Duodenal mucosa (tissue), 2 donors: ENCODE measurements around the gene TRIM65.
A peak's percentile ranks its signal among the peaks of the same experiment; 100 is the strongest.
"Not testable (repeated sequence)": the region's sequence is repeated elsewhere in the genome, so short reads cannot be mapped to it uniquely, and the experiment has no call there.

Experiments used
- H3K27ac ChIP-seq: one replicate; pipeline ENCODE4 v1.7.0; 2013; ENCODE audit warnings: low read depth, low read length
- H3K27me3 ChIP-seq, 2 donors: one replicate each; pipeline ENCODE4 v1.7.0; 2013; ENCODE audit warnings: low read length in 2 of 2, control low read depth in 1 of 2; ENCODE audit not compliant: insufficient read depth in 2 of 2, control insufficient read depth in 1 of 2
- H3K36me3 ChIP-seq, 2 donors: one replicate each; pipeline ENCODE4 v1.7.0; 2013; ENCODE audit warnings: low read length in 2 of 2, control low read depth in 1 of 2; ENCODE audit not compliant: insufficient read depth in 2 of 2, control insufficient read depth in 1 of 2
- H3K4me1 ChIP-seq, 2 donors: one replicate each; pipeline ENCODE4 v1.7.0; 2013; ENCODE audit warnings: low read length in 2 of 2, control low read depth in 1 of 2; ENCODE audit not compliant: insufficient read depth in 2 of 2, control insufficient read depth in 1 of 2
- H3K4me3 ChIP-seq, 2 donors: one replicate each; pipeline ENCODE4 v1.7.0; 2013; ENCODE audit warnings: low read length in 2 of 2, low read depth in 1 of 2
- H3K9ac ChIP-seq, 2 donors: one replicate each; pipeline ENCODE4 v1.7.0; 2013; ENCODE audit warnings: low read length in 2 of 2, low read depth in 1 of 2
- H3K9me3 ChIP-seq, 2 donors: one replicate each; pipeline ENCODE4 v1.7.0; 2013; ENCODE audit warnings: low read length in 2 of 2, control low read depth in 1 of 2; ENCODE audit not compliant: control insufficient read depth in 1 of 2

TRIM65 gene

GRCh38 chr17:75865404-75866188, 31.2 kb downstream of the TRIM65 start:
- not testable (repeated sequence) for H3K27me3 ChIP-seq, H3K9ac ChIP-seq, H3K36me3 ChIP-seq, H3K27ac ChIP-seq, H3K4me3 ChIP-seq, H3K9me3 ChIP-seq
- peaks cover 14 to 20% of the 10 kb centered on the region in 2 donors for H3K4me1 ChIP-seq

- not testable (repeated sequence) for H3K27me3 ChIP-seq, H3K4me3 ChIP-seq, H3K36me3 ChIP-seq, H3K9me3 ChIP-seq, H3K9ac ChIP-seq, H3K27ac ChIP-seq
- H3K4me1 ChIP-seq, result peaks cover 13 to 19% of the 10 kb centered on the region in 2 donors
Observed at GRCh38 chr17:75864887-75865286, 31.9 kb downstream of the TRIM65 start.

- Histone ChIP-seq H3K4me3 (no peak overlapping the region), H3K9me3 (no peaks in the 10 kb centered on the region), H3K27ac (no peak overlapping the region), H3K36me3 (no peaks in the 10 kb centered on the region), H3K9ac (no peak overlapping the region), H3K27me3 (no peaks in the 10 kb centered on the region), H3K4me1 (peaks cover 9 to 15% of the 10 kb centered on the region in 2 donors)
Observed at GRCh38 chr17:75864448-75864871, 32.3 kb downstream of the TRIM65 start.

GRCh38 chr17:75861927-75862317, 34.8 kb downstream of the TRIM65 start:
- Histone ChIP-seq H3K9me3 (no peaks in the 10 kb centered on the region), H3K27ac (no peak overlapping the region), H3K36me3 (no peaks in the 10 kb centered on the region), H3K4me3 (no peak overlapping the region), H3K27me3 (no peaks in the 10 kb centered on the region), H3K9ac (no peak overlapping the region), H3K4me1 (peaks cover 3 to 13% of the 10 kb centered on the region in 2 donors)

- H3K36me3 ChIP-seq, H3K4me3 ChIP-seq, H3K27me3 ChIP-seq, H3K9me3 ChIP-seq, H3K27ac ChIP-seq, H3K9ac ChIP-seq: not testable (repeated sequence)
- peaks cover 10 to 16% of the 10 kb centered on the region in 2 donors for H3K4me1 ChIP-seq
Observed at GRCh38 chr17:75859358-75859757, 37.4 kb downstream of the TRIM65 start.

GRCh38 chr17:75856062-75856756, 40.5 kb downstream of the TRIM65 start:
- peak overlapping the region; percentile 96 for H3K27ac ChIP-seq
- peak overlapping the region; percentile 85 to 88 for H3K4me3 ChIP-seq
- peak overlapping the region; percentile 89 to 90 for H3K9ac ChIP-seq
- no peaks in the 10 kb centered on the region for H3K27me3 ChIP-seq
- no peaks in the 10 kb centered on the region for H3K9me3 ChIP-seq
- peaks cover 15 to 17% of the 10 kb centered on the region in 2 donors for H3K4me1 ChIP-seq
- peaks cover 0 to 4% of the 10 kb centered on the region in 2 donors for H3K36me3 ChIP-seq

GRCh38 chr17:75855310-75856061, 41.3 kb downstream of the TRIM65 start, which contains the start of gene WBP2:
Gene WBP2 (minus strand): TSS chr17:75855335. CDS start chr17:75855297, 38 bp downstream.
- Histone ChIP-seq H3K27me3 (no peaks in the 10 kb centered on the region), H3K36me3 (peaks cover 0 to 11% of the 10 kb centered on the region in 2 donors), H3K27ac (peak within 1 kb of the TSS; percentile 96), H3K4me1 (peaks cover 15 to 17% of the 10 kb centered on the region in 2 donors), H3K9ac (peak within 1 kb of the TSS; percentile 90 to 95), H3K9me3 (no peaks in the 10 kb centered on the region), H3K4me3 (peak within 1 kb of the TSS; percentile 88 to 91)

- H3K27me3 ChIP-seq, result no peaks in the 10 kb centered on the region
- peak overlapping the region; percentile 53 for H3K27ac ChIP-seq
- peaks cover 15 to 17% of the 10 kb centered on the region in 2 donors for H3K4me1 ChIP-seq
- H3K9me3 ChIP-seq, result no peaks in the 10 kb centered on the region
- peaks cover under 1 to 15% of the 10 kb centered on the region in 2 donors for H3K36me3 ChIP-seq
- peak overlapping the region; percentile 84 to 91 for H3K4me3 ChIP-seq
- H3K9ac ChIP-seq, result peak overlapping the region; percentile 67 to 95
Observed at GRCh38 chr17:75854881-75855309, 41.9 kb downstream of the TRIM65 start.

GRCh38 chr17:75854101-75854748, 42.5 kb downstream of the TRIM65 start:
- no peaks in the 10 kb centered on the region for H3K9me3 ChIP-seq
- H3K4me3 ChIP-seq, result peak overlapping the region; percentile 84 to 91
- H3K4me1 ChIP-seq, result peaks cover 15 to 17% of the 10 kb centered on the region in 2 donors
- peaks cover 7 to 22% of the 10 kb centered on the region in 2 donors for H3K36me3 ChIP-seq
- H3K27ac ChIP-seq, result peak overlapping the region; percentile 53
- H3K27me3 ChIP-seq, result no peaks in the 10 kb centered on the region
- H3K9ac ChIP-seq, result peak overlapping the region; percentile 14 to 95
